Activated effector memory CD4-positive, alpha-beta T cell treated with Interleukin-2 at 50 U/mL for 16 hours (primary cell): ENCODE data around the gene IBTK.
"Not testable (repeated sequence)": the region's sequence is repeated elsewhere in the genome, so short reads cannot be mapped to it uniquely, and the experiment has no call there.

ENCODE experiments used
- DNase-seq: peaks from one replicate; pipeline ENCODE4 v3.0.0-alpha.2; 2020

Gene IBTK

DNA sequence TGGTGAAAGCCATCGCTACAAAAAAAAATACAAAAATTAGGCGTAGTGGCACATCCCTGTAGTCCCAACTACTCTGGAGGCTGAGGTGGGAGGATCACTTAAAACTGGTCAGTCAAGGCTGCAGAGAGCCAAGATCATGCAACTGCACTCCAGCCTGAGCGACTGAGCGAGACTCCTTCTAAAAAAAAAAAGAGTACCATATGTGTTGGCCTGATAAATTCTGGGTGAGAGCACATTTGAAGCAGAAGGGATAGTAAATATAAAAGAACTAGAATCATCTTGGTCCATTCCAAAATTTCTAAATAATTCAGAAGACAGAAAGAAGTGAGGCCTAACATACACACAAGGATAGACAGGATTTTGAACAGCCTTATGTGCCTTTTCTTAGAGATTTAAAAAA, 2.2 kb downstream of the IBTK start:
- no peak for DNase-seq

DNA sequence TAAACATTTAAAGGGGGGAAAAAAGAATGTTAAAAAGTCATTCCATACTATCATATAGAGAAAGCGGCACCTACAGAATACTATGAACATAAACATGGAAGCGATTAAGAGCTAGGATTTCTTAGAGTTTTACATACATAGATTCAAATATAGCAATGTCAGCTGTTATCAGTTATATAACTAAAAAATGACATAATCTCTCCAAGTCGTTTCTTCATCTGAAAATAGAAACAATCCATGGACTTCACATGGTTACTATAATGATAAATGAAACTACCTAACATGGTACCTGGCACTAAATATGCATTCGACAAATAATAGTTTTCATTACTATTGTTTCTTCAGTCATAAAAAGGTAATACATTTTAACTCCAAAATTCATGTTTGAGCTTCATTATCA, 3.7 kb downstream of the IBTK start:
- DNase-seq, result no peak

DNA sequence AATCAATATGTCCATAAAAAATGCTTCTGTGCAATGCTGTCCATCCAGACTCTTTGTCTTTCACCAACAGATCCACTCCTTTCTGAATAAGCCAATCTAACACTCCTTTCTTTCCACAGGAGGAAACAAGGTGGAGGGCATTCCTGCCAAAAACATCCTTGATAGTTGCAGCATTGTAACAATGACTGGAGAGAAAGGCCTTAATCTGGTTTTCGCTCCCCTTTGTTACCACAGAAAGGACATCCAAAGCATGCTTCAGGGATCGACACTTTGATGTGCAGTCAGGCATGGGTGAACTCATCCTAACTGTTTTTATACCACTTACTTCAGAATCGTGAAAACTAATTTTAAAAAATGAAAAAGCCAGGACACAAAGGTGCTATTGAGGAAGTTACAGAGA, 7.4 kb downstream of the IBTK start:
- DNase-seq, result no peak

DNA sequence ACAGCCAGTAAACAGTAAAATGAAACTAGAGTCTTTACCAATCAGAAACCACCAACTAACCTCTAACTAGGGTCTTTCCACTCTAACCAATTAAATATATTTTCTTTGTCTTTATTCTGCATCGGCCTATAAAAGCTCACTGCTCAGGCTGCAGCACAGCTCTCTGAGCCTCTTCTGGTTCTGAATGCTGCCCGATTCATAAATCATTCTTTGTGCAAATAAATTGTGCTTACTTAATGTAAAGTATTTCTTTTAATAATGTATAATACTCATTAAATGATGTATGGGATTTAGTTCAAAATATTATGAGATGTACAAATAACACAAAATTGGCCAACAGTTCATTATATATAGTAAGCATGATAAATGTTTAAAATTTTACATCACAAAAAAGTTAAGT, 7.9 kb downstream of the IBTK start:
- DNase-seq, result no peak

DNA sequence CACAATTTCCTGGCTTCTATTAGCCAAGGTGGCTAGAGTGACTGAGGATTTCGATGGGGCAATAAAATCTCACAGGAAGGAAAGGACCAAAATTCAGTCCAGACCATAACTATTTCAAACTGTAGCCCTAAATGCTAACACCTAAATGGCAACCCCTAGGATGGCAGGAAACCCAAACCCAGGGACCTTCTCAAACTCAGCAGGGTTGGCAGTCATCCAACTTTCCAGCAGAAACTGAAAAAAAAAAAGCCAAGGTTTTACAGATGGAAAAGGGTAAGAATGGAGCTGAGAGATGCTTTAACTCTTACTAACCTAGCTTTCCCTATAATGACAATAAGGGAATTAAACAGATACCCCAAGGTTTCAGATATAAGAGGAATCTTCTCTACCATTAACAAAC, 10.5 kb downstream of the IBTK start:
- no peak for DNase-seq

DNA sequence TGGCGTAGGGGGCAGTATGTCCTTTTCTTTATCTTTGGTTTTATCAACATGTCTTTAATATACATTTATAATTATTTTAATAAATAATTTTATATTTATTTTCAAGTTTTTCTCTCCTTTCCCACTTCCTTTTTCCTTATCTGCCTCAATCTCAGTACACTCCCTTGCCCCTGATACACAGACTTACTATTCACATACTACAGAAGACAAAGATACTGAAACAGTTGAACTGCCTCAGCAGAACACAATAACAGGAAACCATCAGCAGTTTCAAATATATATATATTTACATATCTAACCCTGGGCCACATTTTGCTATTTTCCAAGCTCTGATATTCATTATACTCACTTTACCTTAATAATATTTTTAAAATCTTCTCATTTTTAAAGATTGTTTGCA, 19.8 kb downstream of the IBTK start:
- no peak for DNase-seq

DNA sequence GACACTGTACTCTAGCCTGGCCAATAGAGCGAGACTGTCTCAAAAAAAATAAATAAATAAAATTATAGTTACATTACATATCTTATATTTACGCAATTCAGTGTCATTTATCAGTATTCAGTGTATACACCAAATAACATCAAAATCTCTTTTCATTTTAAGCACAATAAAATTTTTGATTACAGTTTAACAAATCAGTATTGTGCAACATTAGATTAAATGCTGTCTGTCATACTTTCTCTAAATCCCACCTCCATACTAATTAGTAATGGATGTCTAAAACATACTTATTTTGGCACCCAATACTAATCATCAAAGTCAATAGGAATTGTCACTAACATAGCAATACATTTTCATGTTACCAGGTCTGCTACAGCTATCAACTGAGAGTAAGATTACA, 27.4 kb downstream of the IBTK start:
- DNase-seq, result no peak

DNA sequence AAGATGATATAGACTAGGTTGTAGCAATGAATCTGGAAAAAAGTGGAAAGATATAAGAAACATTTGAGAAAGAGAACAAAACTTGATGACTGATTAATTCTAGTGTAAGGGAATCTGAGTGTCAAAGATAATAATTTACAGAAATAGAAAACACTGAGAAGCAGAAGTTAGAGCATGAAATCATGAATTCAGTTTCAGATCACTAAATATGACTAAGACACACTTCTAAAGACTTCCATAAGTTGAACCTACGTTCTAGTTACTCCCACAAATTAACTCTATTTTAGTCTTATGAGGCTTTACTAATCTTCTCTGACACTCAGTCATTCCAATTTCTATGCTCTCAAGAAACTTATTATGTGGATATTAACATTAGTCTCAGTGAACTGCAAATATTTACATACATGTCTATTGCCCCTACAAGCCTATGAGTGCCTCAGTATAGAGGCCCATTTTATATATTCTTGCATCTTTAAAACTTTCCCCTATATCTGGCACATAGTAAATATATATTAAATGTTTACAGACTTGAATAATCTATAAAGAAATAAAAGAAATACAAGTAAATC, 30.4 kb downstream of the IBTK start:
- no peak for DNase-seq

DNA sequence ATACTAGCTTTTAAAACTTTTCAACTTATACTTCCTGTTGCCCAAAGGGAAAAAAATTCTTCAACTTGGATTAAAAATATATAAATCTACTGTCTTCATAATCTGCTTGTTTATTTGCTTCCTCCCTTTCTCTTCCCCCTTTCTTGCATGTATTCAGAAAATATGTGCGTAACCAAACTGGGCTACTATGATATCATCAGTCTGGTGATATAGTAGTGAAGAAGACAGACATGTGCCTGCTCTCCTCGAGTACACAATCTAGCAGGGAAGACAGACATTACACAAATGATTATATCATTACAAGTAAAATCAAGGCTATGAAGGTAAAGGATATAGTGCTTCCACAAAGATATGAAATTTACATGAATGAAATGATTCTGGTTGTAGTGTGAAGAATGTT, 31.0 kb downstream of the IBTK start:
- no peak for DNase-seq

DNA sequence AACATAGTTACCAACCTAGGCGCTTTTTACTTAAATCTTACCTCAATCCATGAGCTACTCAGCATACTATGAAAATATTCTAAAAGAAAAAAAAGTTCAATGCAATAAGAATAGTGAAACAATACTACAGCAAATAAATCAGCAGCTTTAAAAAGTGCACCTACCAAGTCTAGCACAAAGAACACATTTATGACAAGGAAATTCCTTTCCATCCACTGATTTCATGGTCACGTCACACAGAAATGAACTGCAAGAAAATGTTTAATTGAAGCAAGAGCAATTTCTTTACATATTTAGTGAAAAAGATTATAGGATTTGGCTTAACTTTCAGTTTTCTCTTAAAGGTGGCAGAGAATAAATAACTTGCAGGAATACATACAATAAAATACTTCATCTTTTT, 36.2 kb downstream of the IBTK start:
- no peak for DNase-seq

DNA sequence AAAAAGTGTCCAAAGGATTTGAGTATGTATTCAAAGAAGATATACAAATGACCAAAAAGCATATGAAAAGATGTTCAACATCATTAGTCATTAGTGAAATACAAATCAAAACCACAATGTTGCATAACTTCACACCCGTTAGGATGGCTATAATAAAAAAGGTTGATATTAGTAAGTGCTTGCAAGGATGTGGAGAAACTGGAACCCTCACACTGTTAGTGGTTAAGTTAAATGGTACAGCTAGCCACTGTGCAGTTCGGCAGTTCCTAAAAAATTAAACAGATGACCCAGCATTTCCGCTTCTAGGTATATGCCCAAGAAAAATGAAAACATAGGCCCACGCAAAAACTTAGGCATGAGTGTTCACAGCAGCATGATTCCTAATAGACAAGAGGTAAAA, 38.6 kb downstream of the IBTK start:
- DNase-seq, result no peak

DNA sequence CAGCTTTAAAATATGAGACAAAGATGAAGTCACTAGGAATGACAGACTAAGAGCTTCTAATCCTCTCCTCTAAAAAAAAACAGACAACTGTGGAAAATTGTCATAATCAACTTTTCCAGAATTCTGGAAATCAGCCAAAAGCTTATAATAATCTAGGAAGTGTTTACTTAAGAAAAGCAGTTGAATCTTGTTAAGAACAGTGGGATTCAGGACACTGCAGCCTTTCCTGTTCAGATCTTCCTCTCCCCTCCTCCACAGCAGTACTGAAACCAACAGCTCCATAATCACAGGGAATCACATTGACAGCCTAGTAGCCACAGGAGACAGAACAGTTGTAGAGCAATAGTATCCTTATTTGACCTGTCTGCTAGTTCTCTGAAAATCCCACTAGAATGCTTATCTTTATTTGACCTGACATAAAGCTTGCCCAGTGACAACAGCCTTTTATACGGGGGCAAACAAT, 41.6 kb downstream of the IBTK start:
- DNase-seq, result no peak

DNA sequence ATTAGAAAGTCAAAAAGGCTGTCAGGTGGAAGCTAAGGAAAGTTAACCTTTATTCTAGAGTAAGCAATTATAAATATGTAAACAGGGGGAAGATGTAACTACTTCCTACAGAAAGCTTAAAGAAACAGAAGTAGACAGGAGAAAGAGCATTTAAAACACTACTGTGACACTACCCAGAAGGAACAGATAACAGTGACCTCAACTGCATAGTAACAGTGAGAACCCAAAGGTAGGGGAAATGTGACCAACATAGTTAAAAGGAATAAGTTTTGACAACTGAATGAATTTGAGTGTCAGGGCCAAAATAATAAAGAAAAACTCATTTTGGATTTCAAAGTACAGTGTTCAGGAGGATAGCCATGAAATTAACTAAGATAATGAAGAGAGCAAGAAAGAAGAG, 43.5 kb downstream of the IBTK start:
- no peak for DNase-seq

DNA sequence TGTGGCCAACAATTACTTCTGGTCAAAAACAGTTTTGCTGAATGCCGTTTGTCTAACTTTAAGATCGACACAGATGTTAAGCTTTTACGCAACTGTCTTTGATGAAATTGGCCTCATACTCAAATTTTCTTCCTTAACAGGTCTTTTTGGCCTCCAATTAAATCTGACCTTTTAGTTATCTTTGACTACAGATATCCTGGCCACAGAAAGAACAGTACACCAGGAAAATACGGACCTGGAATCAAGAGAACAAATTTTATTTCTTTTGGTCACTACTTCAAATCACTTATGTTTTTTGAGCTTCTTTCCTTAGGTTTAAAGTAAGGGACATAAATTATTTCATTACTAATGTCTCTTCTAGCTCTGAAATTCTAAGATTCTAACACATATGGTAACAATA, 49.8 kb downstream of the IBTK start:
- DNase-seq, result no peak

DNA sequence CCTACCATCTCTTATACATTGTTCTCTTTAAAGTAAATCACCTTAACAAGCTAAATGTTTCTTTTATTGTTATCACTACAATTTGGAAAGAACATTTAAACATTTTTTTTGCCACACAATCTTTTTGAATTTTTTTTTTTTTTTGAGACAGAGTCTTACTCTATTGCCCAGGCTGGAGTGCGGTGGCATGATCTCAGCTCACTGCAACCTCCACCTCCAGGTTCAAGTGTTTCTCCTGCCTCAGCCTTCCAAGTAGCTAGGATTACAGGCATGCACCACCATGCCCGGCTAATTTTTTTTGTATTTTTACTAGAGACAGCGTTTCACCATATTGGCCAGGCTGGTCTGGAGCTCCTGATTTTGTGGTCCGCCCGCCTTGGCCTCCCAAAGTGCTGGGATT, 50.3 kb downstream of the IBTK start:
- DNase-seq, result not testable (repeated sequence)

DNA sequence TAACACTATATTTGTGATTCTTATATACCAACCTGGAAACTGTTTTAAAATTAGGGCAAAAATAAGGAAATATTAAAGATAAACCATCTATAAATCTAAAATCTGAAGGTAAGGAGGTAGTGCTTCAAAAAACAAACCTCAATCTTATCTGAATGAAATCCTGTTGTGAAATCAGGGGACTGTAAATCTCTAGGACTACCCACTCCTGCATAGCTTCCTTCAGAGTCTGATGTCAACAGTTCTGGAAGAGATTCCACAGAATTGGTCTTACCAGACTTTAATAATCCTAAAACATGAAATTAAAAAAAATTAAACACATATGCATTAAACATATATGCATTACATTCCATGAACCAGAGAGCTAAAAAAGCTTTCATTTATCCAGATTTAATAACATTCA, 51.4 kb downstream of the IBTK start:
- no peak for DNase-seq

DNA sequence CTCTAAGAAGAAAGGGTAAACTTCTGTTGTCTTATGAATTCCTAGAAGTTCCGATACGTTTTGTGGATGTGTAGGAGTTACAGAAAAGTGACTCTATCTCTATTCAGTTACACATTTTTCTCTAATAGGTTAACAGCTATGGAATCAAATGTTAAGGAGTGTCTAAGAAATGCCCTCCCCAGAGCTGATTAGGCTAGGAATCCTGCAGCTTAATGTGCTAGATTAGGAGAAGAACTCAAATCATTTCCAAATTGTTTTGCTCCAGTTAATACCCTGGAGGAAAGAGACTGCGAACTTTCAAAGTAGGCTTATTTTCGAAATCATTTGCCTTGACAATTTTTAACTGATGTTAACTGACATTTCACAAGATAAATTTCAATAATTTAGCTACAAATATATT, 51.9 kb downstream of the IBTK start:
- DNase-seq, result no peak

DNA sequence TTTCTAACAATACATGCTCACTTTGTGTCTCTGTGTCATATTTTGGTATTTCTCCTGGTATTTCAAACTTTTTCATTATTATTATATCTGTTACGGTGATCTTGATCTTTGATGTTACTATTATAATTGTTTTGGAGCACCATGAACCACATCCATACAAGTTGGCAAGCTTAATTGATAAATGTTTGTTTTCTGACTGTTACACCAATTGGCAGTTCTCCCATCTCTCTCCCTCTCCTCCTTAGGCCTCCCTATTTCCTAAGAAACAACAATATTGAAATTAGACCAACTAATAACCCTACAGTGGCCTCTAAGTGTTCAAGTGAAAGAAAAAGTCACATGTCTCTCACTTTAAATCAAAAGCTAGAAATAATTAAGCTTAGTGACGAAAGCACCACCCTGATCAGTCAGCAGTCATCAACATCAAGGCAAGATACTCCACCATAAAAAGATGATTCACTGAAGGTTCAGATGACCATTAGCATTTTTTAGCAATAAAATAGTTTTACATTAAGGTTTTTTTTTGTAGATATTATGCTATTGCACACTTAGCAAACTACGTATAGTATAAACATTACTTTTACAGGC, 61.5 kb downstream of the IBTK start:
- DNase-seq, result no peak

DNA sequence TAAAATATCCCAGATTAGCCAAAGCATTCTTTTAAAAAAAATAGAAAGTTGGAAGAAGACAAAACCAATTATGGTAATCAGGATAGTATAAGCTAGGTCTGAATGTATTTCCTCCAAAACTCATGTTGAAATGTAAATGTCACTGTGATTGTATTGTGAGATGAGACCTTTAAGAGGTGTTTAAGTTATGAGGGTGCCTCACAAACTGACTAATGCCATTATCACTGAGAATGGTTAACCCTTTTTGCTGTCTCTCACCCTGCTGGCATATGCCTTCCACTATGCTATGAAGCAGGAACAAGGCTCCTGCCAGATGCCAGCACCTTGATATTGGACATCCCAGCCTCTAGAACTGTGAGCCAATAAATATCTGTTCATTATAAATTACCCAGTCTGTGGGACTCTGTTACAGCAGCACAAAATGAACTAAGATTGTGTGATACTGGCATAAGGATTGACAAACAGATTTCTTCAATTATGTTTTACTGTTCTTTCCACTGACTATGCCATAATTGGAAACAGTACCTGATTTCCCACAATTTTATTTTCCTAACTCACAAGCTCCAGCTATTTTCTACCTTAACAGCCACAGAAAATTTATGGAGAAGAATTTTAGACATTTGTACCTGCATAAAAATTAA, 63.8 kb downstream of the IBTK start:
- DNase-seq, result no peak

DNA sequence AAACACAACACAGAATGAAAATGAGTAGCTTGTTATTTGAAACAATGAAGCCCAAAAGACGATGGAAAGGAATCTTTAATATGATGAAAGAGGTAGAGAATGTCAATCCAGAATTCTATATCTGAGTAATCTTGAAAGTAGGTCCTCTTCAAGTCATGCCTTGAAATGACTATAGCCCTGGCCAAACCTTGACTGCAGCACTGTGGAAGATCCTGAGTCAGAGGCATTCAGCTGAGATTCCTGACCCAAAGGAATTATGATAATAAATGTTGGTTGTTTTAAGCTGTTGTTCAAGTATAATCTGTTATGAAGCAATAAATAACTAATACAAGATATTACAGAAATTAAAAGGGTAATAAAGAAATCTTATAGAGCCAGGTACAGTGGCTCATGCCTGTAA, 64.8 kb downstream of the IBTK start:
- DNase-seq, result no peak

DNA sequence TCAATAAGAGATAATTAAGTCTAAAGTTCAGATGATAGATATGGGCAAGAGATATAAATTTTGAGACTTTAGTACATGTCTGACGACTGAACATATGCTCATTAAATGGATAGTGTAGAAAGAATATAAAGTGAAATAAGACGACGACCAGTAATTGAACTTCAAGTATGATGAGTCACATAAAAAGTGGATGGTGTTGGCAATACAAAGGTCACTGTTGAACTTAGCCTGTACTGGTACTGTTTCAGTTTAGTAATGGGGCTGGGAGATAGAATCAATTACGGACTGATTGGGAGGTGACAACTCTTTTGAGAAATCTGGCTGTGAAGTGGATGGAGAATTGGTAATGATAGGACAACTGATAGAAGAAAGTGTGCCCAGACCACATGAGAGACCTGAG, 68.1 kb downstream of the IBTK start:
- no peak for DNase-seq

DNA sequence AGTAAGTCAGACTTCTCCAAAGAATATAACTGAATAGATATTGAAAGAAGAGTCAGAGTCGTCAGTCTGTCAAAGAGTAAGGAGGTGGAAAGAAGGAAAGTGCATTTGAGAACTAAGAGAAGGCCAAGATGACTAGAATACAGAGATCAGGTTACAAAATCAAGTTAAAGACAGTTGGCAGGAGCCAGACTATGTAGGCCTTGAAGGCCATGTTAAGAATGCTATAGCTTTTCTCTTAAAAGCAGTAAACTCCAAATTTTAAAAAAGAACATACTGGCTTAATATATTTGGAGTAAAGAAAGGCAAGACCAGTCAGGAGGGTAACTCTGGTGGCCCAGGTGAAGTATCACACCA, 68.8 kb downstream of the IBTK start:
- DNase-seq, result no peak

DNA sequence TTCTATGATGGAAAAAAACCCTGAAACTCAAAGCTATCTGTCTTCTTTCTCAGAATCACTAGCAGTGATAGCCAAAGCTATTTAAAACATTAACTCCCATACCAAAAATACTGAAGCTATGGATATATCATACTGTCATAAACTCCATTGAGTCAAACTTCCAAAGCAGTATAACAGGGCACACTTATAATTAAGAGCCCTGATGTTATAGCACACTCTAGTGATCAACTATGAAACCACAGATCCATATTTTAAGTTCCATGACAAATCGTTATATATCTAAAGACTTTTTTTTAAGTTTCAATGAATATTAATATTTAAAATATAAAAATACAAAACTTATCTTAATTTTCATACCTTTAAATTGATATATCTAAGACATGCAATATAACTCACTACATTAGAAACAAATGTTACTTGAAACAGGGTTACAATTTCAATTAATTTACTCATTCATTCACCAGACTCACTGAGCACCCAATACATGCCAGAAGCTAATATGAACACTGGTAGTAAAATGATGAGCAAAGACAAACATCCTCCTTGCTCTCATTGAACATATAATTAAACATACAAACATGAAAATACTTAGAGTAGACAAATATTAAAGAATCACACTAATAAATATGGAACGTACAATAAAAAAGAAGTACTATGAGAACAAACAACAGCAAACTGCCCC, 69.3 kb downstream of the IBTK start:
- DNase-seq, result no peak

DNA sequence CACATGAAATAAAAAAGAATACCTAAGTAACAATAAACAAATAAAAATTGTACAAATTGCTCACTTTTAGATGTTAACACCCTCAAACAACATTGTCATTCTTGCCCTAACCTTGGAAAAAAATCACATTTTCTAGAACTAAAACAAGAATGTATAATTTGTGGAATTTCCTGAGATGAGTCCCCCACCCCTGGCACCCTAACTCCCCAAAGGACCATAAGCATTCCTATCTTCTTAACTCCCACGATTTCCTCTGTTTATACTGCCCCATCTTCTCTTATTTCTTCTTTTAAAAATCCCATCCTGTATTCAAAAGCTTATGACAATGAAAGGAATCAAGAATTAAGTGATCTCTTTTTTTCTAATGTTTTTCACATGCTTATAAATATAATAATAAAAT, 70.9 kb downstream of the IBTK start:
- DNase-seq, result no peak

DNA sequence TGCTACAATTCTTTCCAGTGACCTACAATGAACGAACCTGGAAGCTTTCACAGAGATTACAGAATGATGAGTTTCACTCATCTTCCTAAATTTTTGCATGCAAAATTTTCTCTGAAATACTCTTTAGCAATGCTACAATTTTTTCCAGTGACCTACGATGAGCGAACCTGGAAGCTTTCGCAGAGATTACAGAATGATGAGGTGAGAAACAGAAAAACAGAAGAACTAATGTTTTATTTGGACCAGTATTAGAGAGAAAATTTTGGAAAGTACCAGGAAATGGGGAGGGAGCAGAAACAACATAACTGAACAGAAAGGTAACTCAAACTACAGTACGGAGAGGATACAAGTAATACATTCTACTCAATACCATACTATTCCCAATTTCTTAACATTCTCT, 75.0 kb downstream of the IBTK start:
- DNase-seq, result no peak
